Osteocyte (in vitro differentiated cells): ENCODE results near the gene TUBGCP3. TPM values are rescaled to one million over a fixed set of nuclear protein-coding genes. Genes with fewer than 3 reads are reported as not detected.

Experiments used
- DNase-seq: peaks from one replicate; pipeline ENCODE4 v3.0.0; 2021; ENCODE audit warnings: mixed read lengths; ENCODE audit not compliant: unreplicated experiment; ENCODE audit errors: extremely low spot score
- H3K27ac Mint-ChIP-seq: one replicate; pipeline ENCODE4 v1.8.0; 2021; ENCODE audit warnings: mild to moderate bottlenecking, mixed read lengths; ENCODE audit not compliant: unreplicated experiment
- H3K27me3 Mint-ChIP-seq: one replicate; pipeline ENCODE4 v1.8.0; 2021; ENCODE audit warnings: mixed read lengths; ENCODE audit not compliant: unreplicated experiment
- H3K36me3 Mint-ChIP-seq: one replicate; pipeline ENCODE4 v1.8.0; 2021; ENCODE audit warnings: mixed read lengths; ENCODE audit not compliant: unreplicated experiment
- H3K4me1 Mint-ChIP-seq: one replicate; pipeline ENCODE4 v1.8.0; 2021; ENCODE audit warnings: mixed read lengths; ENCODE audit not compliant: unreplicated experiment
- H3K4me3 Mint-ChIP-seq: one replicate; pipeline ENCODE4 v1.8.0; 2021; ENCODE audit warnings: mild to moderate bottlenecking, moderate library complexity, mixed read lengths; ENCODE audit not compliant: unreplicated experiment
- H3K9me3 Mint-ChIP-seq: one replicate; pipeline ENCODE4 v1.8.0; 2021; ENCODE audit warnings: mixed read lengths; ENCODE audit not compliant: unreplicated experiment
- CTCF ChIP-seq: fragments of 200-600 bp; sonication (generic); IDR thresholded peaks from 2 replicates; pipeline ENCODE4 v1.5.0; 2021; ENCODE audit warnings: antibody characterized with exemption, mild to moderate bottlenecking, moderate library complexity
- total RNA-seq: library from RNA; stranded (reverse); gene quantifications from 2 replicates; pipeline ENCODE4 v1.2.1, GENCODE V29; 2021

The TUBGCP3 gene
- total RNA-seq, 1 donor from 2014 or later, result 26.1 TPM

DNA sequence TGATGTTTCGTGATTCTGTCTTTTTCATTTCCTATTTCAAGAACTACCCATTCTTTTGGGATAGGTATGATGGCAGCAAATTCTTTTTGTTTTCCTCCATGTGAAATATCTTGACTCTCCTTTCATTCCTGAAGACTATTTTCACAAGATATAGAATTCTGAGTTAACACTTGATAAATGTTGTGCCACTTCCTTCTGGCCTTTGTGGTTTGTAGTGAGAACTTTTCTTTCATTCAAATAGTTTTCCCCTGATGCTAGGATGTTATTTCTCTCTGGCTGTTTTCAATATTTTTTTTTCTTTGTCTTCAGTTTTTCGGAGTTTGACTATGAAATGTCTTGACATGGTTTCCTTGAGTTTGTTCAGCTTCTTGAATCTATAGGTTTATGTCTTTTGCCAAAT lies 8.3 kb upstream of the TUBGCP3 start:
- H3K4me3 Mint-ChIP-seq, result no peak overlapping the region
- peaks cover 3% of the 10 kb centered on the region for H3K36me3 Mint-ChIP-seq
- peaks cover 18% of the 10 kb centered on the region for H3K27me3 Mint-ChIP-seq
- no peak for DNase-seq
- peaks cover 1% of the 10 kb centered on the region for H3K4me1 Mint-ChIP-seq
- TF ChIP-seq CTCF, result no peak
- no peak overlapping the region for H3K27ac Mint-ChIP-seq
- peaks cover 8% of the 10 kb centered on the region for H3K9me3 Mint-ChIP-seq

DNA sequence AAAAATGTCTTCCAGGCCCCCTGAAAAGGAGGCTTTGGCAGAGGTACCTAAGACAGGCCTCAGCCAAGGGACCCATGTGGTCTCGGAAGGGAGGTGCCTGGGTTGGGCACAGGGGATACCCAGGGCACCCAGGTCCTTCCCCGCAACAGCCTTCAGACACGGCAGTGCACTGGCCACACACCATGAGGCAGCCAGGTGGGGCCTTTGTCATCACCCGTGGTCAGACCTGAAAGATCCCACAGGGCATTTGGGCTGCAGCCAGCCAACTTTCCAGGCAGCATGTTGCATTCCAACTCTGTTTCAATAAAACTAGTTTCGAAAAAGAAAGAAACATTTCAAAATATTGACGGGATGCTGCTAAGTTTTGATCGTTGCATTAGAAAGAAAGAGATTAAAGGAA lies 4.7 kb upstream of the TUBGCP3 start:
- no peak overlapping the region for H3K4me3 Mint-ChIP-seq
- H3K36me3 Mint-ChIP-seq, result peaks cover 3% of the 10 kb centered on the region
- H3K27me3 Mint-ChIP-seq, result peaks cover 18% of the 10 kb centered on the region
- peaks cover 8% of the 10 kb centered on the region for H3K4me1 Mint-ChIP-seq
- no peak overlapping the region for H3K27ac Mint-ChIP-seq
- H3K9me3 Mint-ChIP-seq, result peaks cover 8% of the 10 kb centered on the region
- DNase-seq, result no peak
- no peak for TF ChIP-seq CTCF

DNA sequence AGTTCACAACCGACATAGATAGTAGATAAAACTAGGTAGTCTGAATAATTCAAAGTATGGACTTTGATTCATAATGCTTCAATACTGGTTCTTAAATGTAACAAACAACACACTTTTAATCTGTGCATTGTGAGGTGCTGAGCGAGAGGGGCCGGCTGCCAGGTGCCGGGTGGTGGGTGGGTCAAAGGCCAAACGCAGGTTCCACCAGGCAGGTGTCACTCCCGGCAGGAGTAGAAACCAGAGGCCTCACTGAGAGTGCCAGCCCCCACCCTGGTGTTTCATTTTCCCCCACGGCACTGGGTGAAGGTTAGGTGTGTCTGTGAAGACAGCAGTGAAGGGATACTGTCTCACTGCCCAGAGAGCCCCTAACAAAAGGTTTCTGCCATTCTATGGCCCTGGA lies 4.2 kb upstream of the TUBGCP3 start:
- Mint-ChIP-seq H3K27me3 (peaks cover 16% of the 10 kb centered on the region), H3K27ac (no peak overlapping the region), H3K9me3 (peaks cover 8% of the 10 kb centered on the region), H3K4me1 (peaks cover 9% of the 10 kb centered on the region), H3K4me3 (no peak overlapping the region), H3K36me3 (peaks cover 3% of the 10 kb centered on the region)
- no peak for TF ChIP-seq CTCF
- no peak for DNase-seq

- Mint-ChIP-seq H3K4me1 (peaks cover 17% of the 10 kb centered on the region), H3K27me3 (peaks cover 2% of the 10 kb centered on the region), H3K9me3 (no peaks in the 10 kb centered on the region), H3K27ac (peak overlapping the region; percentile 93), H3K36me3 (no peaks in the 10 kb centered on the region), H3K4me3 (peak overlapping the region; percentile 90)
- no peak for TF ChIP-seq CTCF
- DNase-seq, result no peak
Measured at GRCh38 chr13:112588490-112589297, 741 bp upstream of the TUBGCP3 start.

GRCh38 chr13:112587212-112587763 lies 665 bp downstream of the TUBGCP3 start:
- no peaks in the 10 kb centered on the region for H3K9me3 Mint-ChIP-seq
- H3K4me3 Mint-ChIP-seq, result peak overlapping the region; percentile 90
- no peaks in the 10 kb centered on the region for H3K27me3 Mint-ChIP-seq
- H3K27ac Mint-ChIP-seq, result peak overlapping the region; percentile 98
- no peaks in the 10 kb centered on the region for H3K36me3 Mint-ChIP-seq
- DNase-seq, result peak; percentile 93
- TF ChIP-seq CTCF, result no peak
- H3K4me1 Mint-ChIP-seq, result peaks cover 17% of the 10 kb centered on the region
